Neural cell (in vitro differentiated cells): ENCODE data around the gene CHTF18.

Source experiments
- CTCF ChIP-seq: fragments of 450-650 bp; IDR thresholded peaks from 2 replicates; pipeline ENCODE4 v1.5.1; 2014; ENCODE audit warnings: antibody characterized with exemption, mild to moderate bottlenecking, moderate library complexity; ENCODE audit not compliant: poor library complexity, severe bottlenecking
- EZH2 ChIP-seq: fragments of 200-600, 300-800 bp; shearing (Covaris generic), sonication (generic); IDR thresholded peaks from 2 replicates; pipeline ENCODE4 v1.6.1; 2014; ENCODE audit warnings: antibody characterized with exemption, low read length, borderline replicate concordance, mild to moderate bottlenecking; ENCODE audit not compliant: insufficient read depth, poor library complexity, severe bottlenecking
- REST ChIP-seq: IDR thresholded peaks from 2 replicates; pipeline ENCODE4 v1.6.1; 2012; ENCODE audit warnings: borderline replicate concordance

- no peak for TF ChIP-seq EZH2
- TF ChIP-seq CTCF, result no peak
- no peak for TF ChIP-seq REST
Measured at GRCh38 chr16:840561-841454, 52.4 kb downstream of the CHTF18 start.
